HG03342 (cell line): ENCODE data around the gene HLA-DQB1.
"Not testable (repeated sequence)": the region's sequence is repeated elsewhere in the genome, so short reads cannot be mapped to it uniquely, and the experiment has no call there.

Source experiments
- ATAC-seq: cut with Tn5 transposase; IDR thresholded peaks from one replicate; pipeline ENCODE4 v1.9.1; 2021; ENCODE audit warnings: mild to moderate bottlenecking, moderate library complexity; ENCODE audit not compliant: unreplicated experiment

HLA-DQB1 gene

GRCh38 chr6:32662836-32663235, 3.6 kb downstream of the HLA-DQB1 start:
- ATAC-seq, result no peak

DNA sequence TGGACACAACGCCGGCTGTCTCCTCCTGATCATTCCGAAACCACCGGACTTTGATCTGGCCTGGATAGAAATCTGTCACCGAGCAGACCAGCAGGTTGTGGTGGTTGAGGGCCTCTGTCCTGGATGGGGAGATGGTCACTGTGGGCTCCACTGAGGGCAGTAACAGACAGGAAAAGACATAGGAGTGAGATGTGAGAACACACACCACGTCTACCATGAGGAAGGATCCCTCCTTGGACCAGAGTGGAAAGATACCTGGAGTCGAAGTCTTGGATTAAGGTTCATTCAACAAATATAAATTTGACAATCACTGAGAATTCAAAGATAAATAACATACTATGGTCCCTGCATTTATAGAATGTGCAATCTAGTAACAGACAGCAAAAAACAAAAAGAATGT, 4.4 kb downstream of the HLA-DQB1 start:
- ATAC-seq, result no peak

- peak; percentile 46 for ATAC-seq
These were observed 6.4 kb downstream of the HLA-DQB1 start for GRCh38 chr6:32659856-32660595.

DNA sequence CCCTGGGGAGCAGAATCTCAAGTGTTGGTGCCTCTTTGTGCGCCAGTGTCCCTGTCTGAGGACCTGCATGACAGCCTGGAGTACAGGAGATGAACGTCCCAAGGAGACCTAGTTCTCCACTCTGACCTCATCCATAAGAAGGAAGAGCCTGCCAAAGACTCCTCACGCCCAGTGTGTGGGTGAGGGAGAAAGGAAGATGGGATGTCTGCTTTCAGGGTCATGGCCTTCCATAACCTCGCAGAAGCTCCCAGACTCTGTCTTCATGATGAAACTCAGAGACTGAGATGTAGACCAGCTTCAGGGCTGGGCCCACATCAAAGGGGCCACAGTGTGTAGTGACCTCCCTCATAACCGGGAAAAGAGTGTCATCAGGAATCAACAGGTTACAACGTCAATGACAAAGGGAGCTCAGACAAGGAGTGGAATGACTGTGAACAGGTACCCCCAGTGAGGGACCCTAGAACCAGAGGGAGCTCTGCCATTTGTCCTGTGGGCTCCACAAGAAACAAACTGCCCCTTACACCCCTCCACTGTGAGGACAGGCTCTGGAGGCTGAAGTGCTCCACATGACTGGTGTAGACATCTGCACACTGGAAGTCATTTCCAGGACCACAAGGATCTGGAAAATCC, 8.1 kb downstream of the HLA-DQB1 start:
- no peak for ATAC-seq

GRCh38 chr6:32657819-32658218, 8.6 kb downstream of the HLA-DQB1 start:
- not testable (repeated sequence) for ATAC-seq

- not testable (repeated sequence) for ATAC-seq
These were observed 9.1 kb downstream of the HLA-DQB1 start for GRCh38 chr6:32657329-32657728.

GRCh38 chr6:32655203-32655710, 11.2 kb downstream of the HLA-DQB1 start:
- ATAC-seq, result no peak

DNA sequence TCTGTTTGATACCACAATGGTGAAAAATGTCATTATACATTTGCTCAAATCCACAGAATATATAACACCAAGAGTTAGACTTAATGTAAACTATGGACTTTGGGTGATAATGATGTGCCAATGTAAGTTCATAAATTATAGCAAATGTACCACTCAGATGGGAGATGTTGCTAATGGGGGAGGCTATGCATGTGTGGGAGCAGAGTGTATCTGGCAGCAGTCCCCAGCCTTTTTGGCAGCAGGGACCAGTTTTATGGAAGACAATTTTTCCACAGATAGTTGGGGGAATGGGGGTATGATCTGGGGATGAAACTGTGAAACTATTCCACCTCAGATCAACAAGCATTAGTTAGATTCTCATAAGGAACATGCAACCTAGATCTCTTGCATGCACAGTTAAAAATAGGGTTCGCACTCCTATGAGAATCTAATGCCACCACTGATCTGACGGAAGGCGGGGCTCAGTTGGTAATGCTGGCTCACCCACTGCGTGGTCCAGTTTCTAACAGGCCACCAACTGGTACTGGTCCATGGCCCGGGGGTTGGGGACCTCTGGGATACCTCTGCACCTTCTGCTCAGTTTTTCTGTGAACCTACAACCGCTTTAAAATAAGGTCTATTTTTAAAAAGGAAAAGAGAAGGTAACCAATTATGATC, 21.3 kb downstream of the HLA-DQB1 start:
- ATAC-seq, result no peak

DNA sequence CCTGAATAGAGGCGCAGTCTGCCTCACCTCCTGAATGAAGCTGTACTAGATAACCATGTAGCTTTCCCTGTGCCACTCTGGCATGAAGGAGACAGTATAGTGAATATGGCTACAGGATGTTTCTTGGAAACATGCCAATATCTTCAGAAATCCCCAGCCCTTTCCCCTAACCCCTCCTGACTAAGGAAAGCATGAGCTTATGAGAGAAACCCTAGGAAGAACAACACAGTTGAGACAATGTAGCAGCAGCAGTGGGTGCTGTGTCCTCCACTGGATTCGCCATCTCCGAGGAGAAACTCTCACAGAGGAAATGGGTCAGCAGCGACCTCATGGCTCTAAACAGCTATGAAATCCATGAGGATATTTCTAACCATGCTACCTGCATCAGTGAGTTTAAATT, 22.6 kb downstream of the HLA-DQB1 start:
- no peak for ATAC-seq

GRCh38 chr6:32642720-32643106, 23.7 kb downstream of the HLA-DQB1 start:
- no peak for ATAC-seq

- ATAC-seq, result not testable (repeated sequence)
These were observed 24.4 kb downstream of the HLA-DQB1 start for GRCh38 chr6:32641785-32642719.

DNA sequence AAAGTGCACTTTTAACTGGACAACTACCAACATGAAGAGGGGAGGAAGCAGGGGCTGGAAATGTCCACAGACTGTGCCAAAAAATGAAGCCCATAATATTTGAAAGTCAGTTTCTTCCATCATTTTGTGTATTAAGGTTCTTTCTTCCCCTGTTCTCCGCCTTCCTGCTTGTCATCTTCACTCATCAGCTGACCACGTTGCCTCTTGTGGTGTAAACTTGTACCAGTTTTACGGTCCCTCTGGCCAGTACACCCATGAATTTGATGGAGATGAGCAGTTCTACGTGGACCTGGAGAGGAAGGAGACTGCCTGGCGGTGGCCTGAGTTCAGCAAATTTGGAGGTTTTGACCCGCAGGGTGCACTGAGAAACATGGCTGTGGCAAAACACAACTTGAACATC, 25.3 kb downstream of the HLA-DQB1 start:
- ATAC-seq, result no peak

DNA sequence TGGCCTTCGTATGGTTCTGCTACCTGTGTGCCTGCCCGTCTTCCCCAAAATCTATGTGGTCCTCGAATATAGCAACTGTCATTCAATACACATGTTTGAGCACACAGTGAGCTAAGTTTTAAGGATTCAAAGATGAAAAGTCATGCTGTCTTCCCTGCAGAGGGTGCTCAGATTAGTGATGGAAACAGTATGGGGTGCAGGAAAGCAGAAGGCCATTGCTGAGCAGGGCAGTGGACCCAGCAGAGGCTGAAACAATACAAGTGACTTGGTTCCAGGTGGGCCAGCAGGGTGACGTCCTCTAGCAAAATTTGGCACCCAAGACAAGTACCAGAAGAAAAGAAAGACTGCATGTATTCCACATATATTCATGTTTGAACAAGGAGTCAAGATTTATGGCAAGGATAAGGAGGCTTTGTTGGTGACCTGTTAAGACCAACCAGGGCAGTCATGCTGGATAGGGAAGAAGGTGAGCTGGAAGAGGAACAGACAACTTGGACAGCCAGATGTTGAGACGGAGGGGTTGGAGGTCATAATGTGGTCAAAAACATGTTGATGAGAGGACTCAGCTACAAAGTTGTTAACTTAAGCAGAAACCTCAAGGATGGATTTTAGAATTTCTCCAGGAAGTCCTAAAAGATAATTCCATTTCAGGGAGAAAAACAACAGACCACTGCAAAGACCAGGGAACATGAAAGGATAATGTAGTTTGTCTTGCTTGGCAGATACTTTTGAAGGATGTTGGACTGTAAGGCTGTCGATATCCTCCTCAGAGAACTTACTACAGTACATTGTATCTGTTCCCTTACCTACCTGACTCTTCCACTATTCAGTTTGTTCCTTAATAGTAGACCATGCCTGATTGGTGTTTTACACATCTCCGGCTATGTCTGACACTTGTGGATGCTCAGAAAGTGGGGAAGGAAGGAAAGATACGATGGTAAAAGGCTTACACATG, 26.7 kb downstream of the HLA-DQB1 start:
- no peak for ATAC-seq

- no peak for ATAC-seq
These were observed 27.8 kb downstream of the HLA-DQB1 start for GRCh38 chr6:32638532-32639219.

DNA sequence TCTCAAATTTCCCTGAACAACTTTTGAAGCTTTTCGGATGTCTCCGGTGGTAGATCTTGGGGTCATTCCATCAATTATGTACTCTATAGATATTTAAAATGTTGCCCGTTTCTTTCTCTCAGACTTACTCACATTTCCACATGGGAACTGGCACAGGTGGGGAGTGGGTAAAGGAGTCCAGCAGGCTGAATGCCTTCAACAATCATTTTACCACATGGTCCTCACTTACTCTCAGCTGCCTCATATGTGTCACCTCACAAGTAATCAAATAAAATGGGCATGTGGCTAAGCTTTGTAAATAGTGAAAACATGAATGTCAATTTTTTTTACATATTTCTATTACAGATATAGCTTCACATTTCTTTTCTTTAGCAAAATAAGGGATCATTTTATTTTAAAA, 28.6 kb downstream of the HLA-DQB1 start:
- ATAC-seq, result no peak

DNA sequence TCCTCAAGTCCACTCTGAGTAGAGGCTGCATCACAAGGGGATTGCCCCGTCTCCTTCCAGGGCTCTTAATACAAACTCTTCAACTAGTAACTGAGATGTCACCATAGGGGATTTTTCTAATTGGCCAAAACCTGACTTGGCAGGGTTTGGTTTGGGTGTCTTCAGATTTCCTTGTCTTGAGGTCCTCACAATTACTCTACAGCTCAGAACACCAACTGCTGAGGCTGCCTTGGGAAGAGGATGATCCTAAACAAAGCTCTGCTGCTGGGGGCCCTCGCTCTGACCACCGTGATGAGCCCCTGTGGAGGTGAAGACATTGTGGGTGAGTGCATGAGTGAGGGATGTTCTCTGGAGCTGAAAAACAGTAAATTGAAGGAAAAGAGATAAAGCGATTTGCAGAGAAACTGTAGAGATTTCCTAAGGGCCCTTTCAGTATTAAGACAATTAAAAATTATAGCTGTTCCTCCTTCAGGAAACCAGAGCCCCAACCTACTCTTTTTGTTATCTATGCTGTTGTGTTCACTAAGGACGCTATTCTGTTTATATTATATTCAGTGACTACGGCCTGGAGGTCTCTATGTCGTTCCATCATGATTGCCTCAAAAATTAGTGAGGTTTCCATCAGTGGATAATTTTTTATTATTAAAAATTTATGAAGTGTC, 29.1 kb downstream of the HLA-DQB1 start, which contains the start of gene HLA-DQA1:
HLA-DQA1 (plus strand) TSS at position 188 of the 662 bp plus-strand sequence; CDS start at position 241, 53 bp downstream.
- ATAC-seq, result peak; percentile 78

DNA sequence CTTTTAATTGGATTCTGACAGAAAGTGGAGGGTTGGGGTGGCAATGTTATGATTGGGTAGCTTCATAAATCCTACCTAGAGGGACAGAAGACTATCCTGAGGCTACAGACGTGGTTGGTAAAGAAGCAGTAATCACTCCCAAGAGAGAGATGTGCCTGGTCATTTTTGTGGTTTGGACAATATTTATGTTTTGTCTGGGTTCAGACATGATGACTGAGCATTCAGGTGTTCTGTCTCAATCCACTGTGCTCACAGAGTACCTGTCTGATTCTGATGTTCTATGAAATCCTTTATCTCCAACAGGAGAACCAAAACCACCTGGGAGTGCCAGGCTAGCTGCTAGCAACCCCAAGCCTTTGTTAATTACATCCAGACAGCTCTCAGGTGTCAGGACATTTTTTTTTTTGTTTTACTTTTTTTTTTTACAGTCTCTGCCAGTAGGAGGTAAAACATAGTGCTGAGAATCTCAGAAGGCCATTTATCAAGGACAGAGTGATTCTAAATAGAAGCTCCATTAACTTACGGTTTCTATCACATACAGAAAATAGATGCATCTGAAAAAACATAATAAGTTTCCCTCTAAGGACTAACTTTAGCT, 30.8 kb downstream of the HLA-DQB1 start:
- ATAC-seq, result no peak

DNA sequence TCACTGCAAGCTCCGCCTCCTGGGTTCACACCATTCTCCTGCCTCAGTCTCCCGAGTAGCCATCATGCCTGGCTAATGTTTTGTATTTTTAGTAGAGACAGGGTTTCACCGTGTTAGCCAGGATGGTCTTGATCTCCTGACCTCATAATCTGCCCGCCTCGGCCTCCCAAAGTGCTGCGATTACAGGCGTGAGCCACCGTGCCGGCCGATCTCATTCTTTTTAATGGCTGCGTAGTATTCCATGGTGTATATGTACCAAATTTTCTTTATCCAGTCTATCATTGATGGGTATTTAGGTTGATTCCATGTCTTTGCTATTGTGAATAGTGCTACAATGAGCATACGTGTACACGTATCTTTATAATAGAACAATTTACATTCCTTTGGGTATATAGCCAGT, 36.7 kb downstream of the HLA-DQB1 start:
- not testable (repeated sequence) for ATAC-seq
